ENCODE results near the gene WNT1. TPM values are rescaled to one million over a fixed set of nuclear protein-coding genes. Genes with fewer than 3 reads are reported as not detected.

WNT1 gene
- total RNA-seq, 120 experiments from 2014 or later = 0.43 to 0.67 (median 0.55) TPM; not detected in 114

Other genes starting within 250 kb of the WNT1 start
- 10 to 100 TPM; 22.3 to 85.6 (median 50.9) TPM for gene ADCY6, start 189.2 kb upstream of the WNT1 start, total RNA-seq
- gene CACNB3, start 159.8 kb upstream of the WNT1 start, total RNA-seq = 100 to 1,000 TPM in 45 of 120 experiments, 10 to 100 TPM in 75; 26.9 to 136 (median 93.2) TPM
- gene DDX23, start 126.2 kb upstream of the WNT1 start, total RNA-seq = 10 to 100 TPM; 43.5 to 81.2 (median 57.8) TPM
- gene RND1, start 112.5 kb upstream of the WNT1 start, total RNA-seq = 100 to 1,000 TPM in 1 of 120 experiments, 10 to 100 TPM in 119; 15.3 to 117 (median 55.5) TPM
- 10 to 100 TPM; 12.6 to 42.0 (median 28.8) TPM for gene FKBP11, start 52.8 kb upstream of the WNT1 start, total RNA-seq
- gene ARF3, start 20.8 kb upstream of the WNT1 start, total RNA-seq = 100 to 1,000 TPM; 265 to 726 (median 526) TPM
- gene WNT10B, start 6.6 kb upstream of the WNT1 start, total RNA-seq = 10 to 100 TPM in 117 of 120 experiments, 1 to 10 TPM in 3; 4.9 to 30.8 (median 18.4) TPM
- 100 to 1,000 TPM in 112 of 120 experiments, 10 to 100 TPM in 8; 34.2 to 277 (median 160) TPM for gene DDN, start 21.1 kb downstream of the WNT1 start, total RNA-seq
- gene PRKAG1, start 40.5 kb downstream of the WNT1 start, total RNA-seq = 10 to 100 TPM; 26.4 to 67.1 (median 46.4) TPM
- 100 to 1,000 TPM in 86 of 120 experiments, 10 to 100 TPM in 34; 76.9 to 147 (median 107) TPM for gene KMT2D, start 82.5 kb downstream of the WNT1 start, total RNA-seq
- gene RHEBL1, start 91.7 kb downstream of the WNT1 start, total RNA-seq = 10 to 100 TPM in 3 of 120 experiments, 1 to 10 TPM in 116, under 1 TPM in 1; 0.55 to 10.5 (median 5.5) TPM
- 1 to 10 TPM in 4 of 120 experiments, under 1 TPM in 103, not detected in 13; 0.11 to 2.5 (median 0.42) TPM for gene DHH, start 116.5 kb downstream of the WNT1 start, total RNA-seq
- gene LMBR1L, start 132.5 kb downstream of the WNT1 start, total RNA-seq = 100 to 1,000 TPM in 3 of 120 experiments, 10 to 100 TPM in 117; 40.9 to 108 (median 65.9) TPM
- 1,000 to 10,000 TPM in 116 of 120 experiments, 100 to 1,000 TPM in 4; 810 to 2,486 (median 1,574) TPM for gene TUBA1B, start 153.1 kb downstream of the WNT1 start, total RNA-seq
- 1,000 to 10,000 TPM in 11 of 120 experiments, 100 to 1,000 TPM in 109; 197 to 1,976 (median 609) TPM for gene TUBA1A, start 210.8 kb downstream of the WNT1 start, total RNA-seq